Smooth muscle cell (in vitro differentiated cells): ENCODE results near the gene TOPAZ1. TPM values are rescaled to one million over a fixed set of nuclear protein-coding genes. Genes with fewer than 3 reads are reported as not detected.

Experiments used
- DNase-seq: peaks from one replicate; lab custom pipeline; 2025; ENCODE audit not compliant: unreplicated experiment; lab: John Stamatoyannopoulos, UW
- H2AFZ ChIP-seq: fragments of 200-600 bp; sonication (generic); 2 replicates; pipeline ENCODE4 v1.6.0; 2016; ENCODE audit warnings: antibody characterized with exemption, low read depth, mild to moderate bottlenecking
- H3F3A ChIP-seq: fragments of 200-600 bp; sonication (generic); 2 replicates; pipeline ENCODE4 v1.6.0; 2017; ENCODE audit warnings: antibody characterized with exemption, low read depth
- H3K27ac ChIP-seq: fragments of 200-600 bp; sonication (generic); 2 replicates; pipeline ENCODE4 v1.5.1; 2016; ENCODE audit warnings: low read depth, mild to moderate bottlenecking
- H3K27me3 ChIP-seq: fragments of 200-600 bp; sonication (generic); 2 replicates; pipeline ENCODE4 v1.6.1; 2016; ENCODE audit warnings: low read depth, mild to moderate bottlenecking
- H3K36me3 ChIP-seq: fragments of 200-600 bp; sonication (generic); 2 replicates; pipeline ENCODE4 v1.5.1; 2016; ENCODE audit warnings: low read depth
- H3K4me1 ChIP-seq: fragments of 200-600 bp; sonication (generic); 2 replicates; pipeline ENCODE4 v1.5.1; 2016; ENCODE audit warnings: low read depth
- H3K4me2 ChIP-seq: fragments of 200-600 bp; sonication (generic); 2 replicates; pipeline ENCODE4 v1.6.0; 2016; ENCODE audit warnings: mild to moderate bottlenecking
- H3K4me3 ChIP-seq: fragments of 200-600 bp; sonication (generic); 2 replicates; pipeline ENCODE4 v1.5.1; 2016; ENCODE audit warnings: mild to moderate bottlenecking
- H3K79me2 ChIP-seq: fragments of 200-600 bp; sonication (generic); 2 replicates; pipeline ENCODE4 v1.6.0; 2016; ENCODE audit warnings: low read depth, mild to moderate bottlenecking
- H3K9ac ChIP-seq: fragments of 200-600 bp; sonication (generic); 2 replicates; pipeline ENCODE4 v1.6.0; 2016; ENCODE audit warnings: low read depth
- H3K9me3 ChIP-seq: fragments of 200-600 bp; sonication (generic); replicated peaks from 2 replicates; pipeline ENCODE4 v1.5.1; 2016; ENCODE audit warnings: low read depth
- H4K20me1 ChIP-seq: fragments of 200-600 bp; sonication (generic); 2 replicates; pipeline ENCODE4 v1.6.0; 2016; ENCODE audit warnings: low read depth
- CTCF ChIP-seq: fragments of 200-600 bp; sonication (generic); IDR thresholded peaks from 2 replicates; pipeline ENCODE4 v1.5.1; 2017; ENCODE audit warnings: borderline replicate concordance, mild to moderate bottlenecking, antibody characterized with exemption; ENCODE audit not compliant: insufficient read depth, poor library complexity, severe bottlenecking
- WGBS: methylation state at CpG from one replicate; pipeline ENCODE4 v1.1.7; 2016; ENCODE audit warnings: low lambda C conversion rate; 5-methylcytosine and 5-hydroxymethylcytosine counted together
- polyA plus RNA-seq: library from polyadenylated mRNA; unstranded; fragments of >200 nt; fragmentation: Nextera tagmentation; extraction: Ambion mirVana; gene quantifications from 2 replicates; pipeline ENCODE4 v1.2.1, GENCODE V29; 2016
- total RNA-seq: library from RNA; depleted of rRNA; stranded (reverse); fragments of >200 nt; gene quantifications from 2 replicates; pipeline ENCODE4 v1.2.3, GENCODE V29; 2014

Gene TOPAZ1
- total and polyA plus RNA-seq, 2 experiments from 2014 or later: not detected

DNA sequence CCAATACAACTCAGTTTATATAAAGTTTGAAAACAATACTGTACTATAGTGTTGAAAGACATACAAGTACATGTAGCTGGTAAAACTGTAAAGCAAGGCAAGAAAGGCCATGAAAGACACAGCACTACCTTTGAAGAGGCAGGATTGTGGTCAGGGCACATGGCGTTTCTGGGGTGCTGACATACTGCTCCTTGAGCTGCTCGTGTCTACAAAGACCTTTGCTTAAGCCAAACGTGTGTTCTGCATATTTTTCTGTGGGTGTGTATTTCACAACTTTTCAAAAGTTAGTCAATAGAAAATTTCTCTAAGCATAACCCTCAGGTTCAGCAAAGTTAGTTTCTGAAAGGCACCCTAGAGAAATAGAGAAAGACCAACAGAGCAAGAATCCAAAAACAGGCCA, 14.1 kb upstream of the TOPAZ1 start:
- Histone ChIP-seq H3K4me1 (no peaks in the 10 kb centered on the region), H3K9ac (no peak overlapping the region), H3K79me2 (no peaks in the 10 kb centered on the region), H3K36me3 (no peaks in the 10 kb centered on the region), H3K27me3 (peaks cover 17% of the 10 kb centered on the region), H3K9me3 (no peaks in the 10 kb centered on the region), H4K20me1 (no peaks in the 10 kb centered on the region), H3K27ac (no peak overlapping the region), H3K4me3 (no peak overlapping the region), H2AFZ (no peak overlapping the region), H3F3A (no peaks in the 10 kb centered on the region), H3K4me2 (no peak overlapping the region)
- no peak for TF ChIP-seq CTCF
- DNase-seq: no peak
- 51% methylated on average over 3 of the region's 3 CpGs for WGBS

GRCh38 chr3:44228900-44229299, 12.8 kb upstream of the TOPAZ1 start:
- no peak overlapping the region for H2AFZ ChIP-seq
- no peaks in the 10 kb centered on the region for H3F3A ChIP-seq
- no peak overlapping the region for H3K4me3 ChIP-seq
- 90% methylated on average over 4 of the region's 4 CpGs for WGBS
- H4K20me1 ChIP-seq: no peaks in the 10 kb centered on the region
- no peak overlapping the region for H3K27ac ChIP-seq
- H3K36me3 ChIP-seq: no peaks in the 10 kb centered on the region
- no peak for DNase-seq
- no peak overlapping the region for H3K4me2 ChIP-seq
- H3K27me3 ChIP-seq: peaks cover 17% of the 10 kb centered on the region
- TF ChIP-seq CTCF: no peak
- H3K4me1 ChIP-seq: no peaks in the 10 kb centered on the region
- H3K9me3 ChIP-seq: no peaks in the 10 kb centered on the region
- H3K9ac ChIP-seq: no peak overlapping the region
- H3K79me2 ChIP-seq: no peaks in the 10 kb centered on the region

DNA sequence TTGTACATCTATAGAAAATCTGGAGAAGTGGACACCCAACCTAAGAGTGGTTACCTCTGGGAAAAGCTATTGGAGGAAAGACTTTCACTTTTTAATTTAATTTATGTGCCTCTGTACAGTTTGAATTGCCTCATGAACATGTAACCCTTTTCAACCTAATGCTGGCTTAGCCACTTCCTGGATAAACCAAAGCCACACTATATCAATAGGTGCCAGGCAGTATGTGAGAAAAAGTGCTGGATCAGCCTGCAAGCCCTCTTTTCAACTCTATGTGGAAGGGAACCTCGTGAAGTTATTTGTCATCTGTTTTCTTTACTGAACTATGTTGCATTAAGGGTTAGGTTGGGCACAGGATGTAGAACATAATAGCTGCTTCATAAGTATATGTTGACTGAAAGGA, 9.3 kb upstream of the TOPAZ1 start:
- Histone ChIP-seq H2AFZ (no peak overlapping the region), H3K4me1 (peaks cover 4% of the 10 kb centered on the region)
- WGBS: 67% methylated on average over 1 of the region's 1 CpG

More for the DNA sequence above, 9.3 kb upstream of the TOPAZ1 start:
- Histone ChIP-seq H3K27ac (no peak overlapping the region), H4K20me1 (no peaks in the 10 kb centered on the region), H3K79me2 (no peaks in the 10 kb centered on the region), H3K4me2 (no peak overlapping the region), H3K4me3 (no peak overlapping the region), H3K36me3 (no peaks in the 10 kb centered on the region), H3F3A (peaks cover 8% of the 10 kb centered on the region), H3K9me3 (no peaks in the 10 kb centered on the region), H3K9ac (no peak overlapping the region), H3K27me3 (no peaks in the 10 kb centered on the region)
- no peak for TF ChIP-seq CTCF
- no peak for DNase-seq
